ENCODE data around the gene LLCFC1. TPM values are rescaled to one million over a fixed set of nuclear protein-coding genes. Genes with fewer than 3 reads are reported as not detected.

Gene LLCFC1
- total RNA-seq (2014; rRNA removed; shearing (Covaris generic)) = not detected in 2 replicates

- no peak for DNase-seq (ENCODE audit: low read depth in 1 of 2, low spot score in 2 of 2)
- no peaks in the 10 kb centered on the region for H3K36me3 ChIP-seq
- H3K4me1 ChIP-seq (replicated peaks) = no peaks in the 10 kb centered on the region
- H3K27ac ChIP-seq = no peak within 1 kb of the TSS
- no peaks in the 10 kb centered on the region for H3K9me3 ChIP-seq (replicated peaks)
- no peaks in the 10 kb centered on the region for H3K27me3 ChIP-seq (replicated peaks)
- H3K4me3 ChIP-seq = no peak within 1 kb of the TSS
Measured at GRCh38 chr7:142939226-142939910, at the start of gene LLCFC1. Gene LLCFC1 (plus strand): TSS chr7:142939484. CDS start chr7:142939622, 138 bp downstream.

GRCh38 chr7:142889816-142890215 lies 49.5 kb upstream of the LLCFC1 start:
- Histone ChIP-seq H3K27me3 (replicated peaks) (no peaks in the 10 kb centered on the region), H3K27ac (no peak overlapping the region), H3K9me3 (replicated peaks) (no peaks in the 10 kb centered on the region), H3K4me1 (replicated peaks) (no peaks in the 10 kb centered on the region), H3K36me3 (no peaks in the 10 kb centered on the region), H3K4me3 (no peak overlapping the region)
- no peak for DNase-seq (ENCODE audit: low read depth in 1 of 2, low spot score in 2 of 2)

GRCh38 chr7:142890874-142891485 lies 48.3 kb upstream of the LLCFC1 start:
- H3K9me3 ChIP-seq (replicated peaks) = no peaks in the 10 kb centered on the region
- no peak for DNase-seq (ENCODE audit: low read depth in 1 of 2, low spot score in 2 of 2)
- H3K36me3 ChIP-seq = no peaks in the 10 kb centered on the region
- no peak overlapping the region for H3K27ac ChIP-seq
- peaks cover 8% of the 10 kb centered on the region; the same call in 1 of the 2 replicates for H3K27me3 ChIP-seq (replicated peaks)
- no peak overlapping the region for H3K4me3 ChIP-seq
- no peaks in the 10 kb centered on the region for H3K4me1 ChIP-seq (replicated peaks)

GRCh38 chr7:142891490-142892082 lies 47.7 kb upstream of the LLCFC1 start:
- Histone ChIP-seq H3K4me3 (no peak overlapping the region), H3K27me3 (replicated peaks) (peaks cover 8% of the 10 kb centered on the region; the same call in 1 of the 2 replicates), H3K9me3 (replicated peaks) (no peaks in the 10 kb centered on the region), H3K27ac (no peak overlapping the region), H3K36me3 (no peaks in the 10 kb centered on the region), H3K4me1 (replicated peaks) (no peaks in the 10 kb centered on the region)
- no peak for DNase-seq (ENCODE audit: low read depth in 1 of 2, low spot score in 2 of 2)

GRCh38 chr7:142892951-142893350 lies 46.3 kb upstream of the LLCFC1 start:
- Histone ChIP-seq H3K9me3 (replicated peaks) (no peaks in the 10 kb centered on the region), H3K4me3 (no peak overlapping the region), H3K36me3 (no peaks in the 10 kb centered on the region), H3K27me3 (replicated peaks) (peaks cover 8% of the 10 kb centered on the region; the same call in 1 of the 2 replicates), H3K27ac (no peak overlapping the region), H3K4me1 (replicated peaks) (no peaks in the 10 kb centered on the region)
- DNase-seq (ENCODE audit: low read depth in 1 of 2, low spot score in 2 of 2) = no peak

- Histone ChIP-seq H3K4me1 (replicated peaks) (no peaks in the 10 kb centered on the region), H3K27ac (no peak overlapping the region), H3K9me3 (replicated peaks) (no peaks in the 10 kb centered on the region), H3K36me3 (no peaks in the 10 kb centered on the region), H3K4me3 (no peak overlapping the region), H3K27me3 (replicated peaks) (peaks cover 8% of the 10 kb centered on the region; the same call in 1 of the 2 replicates)
- peak in 1 of 2 experiments; percentile 16 for DNase-seq (ENCODE audit: low read depth in 1 of 2, low spot score in 2 of 2)
Measured at GRCh38 chr7:142894112-142894984, 44.9 kb upstream of the LLCFC1 start.

- H3K9me3 ChIP-seq (replicated peaks) = no peaks in the 10 kb centered on the region
- no peaks in the 10 kb centered on the region for H3K36me3 ChIP-seq
- H3K4me3 ChIP-seq = no peak overlapping the region
- peak in 1 of 2 experiments; percentile 8 for DNase-seq (ENCODE audit: low read depth in 1 of 2, low spot score in 2 of 2)
- H3K4me1 ChIP-seq (replicated peaks) = no peaks in the 10 kb centered on the region
- no peak overlapping the region for H3K27ac ChIP-seq
- H3K27me3 ChIP-seq (replicated peaks) = peaks cover 8% of the 10 kb centered on the region; the same call in 1 of the 2 replicates
Measured at GRCh38 chr7:142894985-142895593, 44.2 kb upstream of the LLCFC1 start.

- Histone ChIP-seq H3K36me3 (no peaks in the 10 kb centered on the region), H3K9me3 (replicated peaks) (no peaks in the 10 kb centered on the region), H3K4me1 (replicated peaks) (no peaks in the 10 kb centered on the region), H3K4me3 (no peak overlapping the region), H3K27ac (no peak overlapping the region), H3K27me3 (replicated peaks) (peaks cover 8% of the 10 kb centered on the region; the same call in 1 of the 2 replicates)
- DNase-seq (ENCODE audit: low read depth in 1 of 2, low spot score in 2 of 2) = no peak
Measured at GRCh38 chr7:142896151-142896550, 43.1 kb upstream of the LLCFC1 start.

GRCh38 chr7:142896741-142897379 lies 42.4 kb upstream of the LLCFC1 start:
- H3K27ac ChIP-seq = no peak overlapping the region
- H3K4me3 ChIP-seq = no peak overlapping the region

GRCh38 chr7:142897691-142898090 lies 41.6 kb upstream of the LLCFC1 start:
- DNase-seq (ENCODE audit: low read depth in 1 of 2, low spot score in 2 of 2) = no peak
- Histone ChIP-seq H3K27me3 (replicated peaks) (peaks cover 8% of the 10 kb centered on the region; the same call in 1 of the 2 replicates), H3K4me3 (no peak overlapping the region), H3K9me3 (replicated peaks) (no peaks in the 10 kb centered on the region), H3K4me1 (replicated peaks) (no peaks in the 10 kb centered on the region), H3K36me3 (no peaks in the 10 kb centered on the region), H3K27ac (no peak overlapping the region)

More at GRCh38 chr7:142896741-142897379, 42.4 kb upstream of the LLCFC1 start:
- Histone ChIP-seq H3K4me1 (replicated peaks) (no peaks in the 10 kb centered on the region), H3K27me3 (replicated peaks) (peaks cover 8% of the 10 kb centered on the region; the same call in 1 of the 2 replicates), H3K9me3 (replicated peaks) (no peaks in the 10 kb centered on the region), H3K36me3 (no peaks in the 10 kb centered on the region)
- no peak for DNase-seq (ENCODE audit: low read depth in 1 of 2, low spot score in 2 of 2)

- no peak overlapping the region for H3K27ac ChIP-seq
- H3K4me3 ChIP-seq = no peak overlapping the region
- no peak for DNase-seq (ENCODE audit: low read depth in 1 of 2, low spot score in 2 of 2)
Measured at GRCh38 chr7:142898377-142899170, 40.7 kb upstream of the LLCFC1 start.

GRCh38 chr7:142899661-142900060 lies 39.6 kb upstream of the LLCFC1 start:
- no peaks in the 10 kb centered on the region for H3K9me3 ChIP-seq (replicated peaks)
- no peaks in the 10 kb centered on the region for H3K36me3 ChIP-seq
- no peak for DNase-seq (ENCODE audit: low read depth in 1 of 2, low spot score in 2 of 2)
- no peaks in the 10 kb centered on the region for H3K4me1 ChIP-seq (replicated peaks)
- H3K27ac ChIP-seq = no peak overlapping the region
- H3K27me3 ChIP-seq (replicated peaks) = peaks cover 8% of the 10 kb centered on the region; the same call in 1 of the 2 replicates
- no peak overlapping the region for H3K4me3 ChIP-seq

More at GRCh38 chr7:142898377-142899170, 40.7 kb upstream of the LLCFC1 start:
- H3K36me3 ChIP-seq = no peaks in the 10 kb centered on the region
- H3K27me3 ChIP-seq (replicated peaks) = peaks cover 8% of the 10 kb centered on the region; the same call in 1 of the 2 replicates
- no peaks in the 10 kb centered on the region for H3K4me1 ChIP-seq (replicated peaks)
- H3K9me3 ChIP-seq (replicated peaks) = no peaks in the 10 kb centered on the region
